ENCODE results near the gene SENP6. TPM values are rescaled to one million over a fixed set of nuclear protein-coding genes. Genes with fewer than 3 reads are reported as not detected.

SENP6 gene
- polyA plus RNA-seq, 3 donors = 22.3 to 43.9 (median 31.9) TPM

DNA sequence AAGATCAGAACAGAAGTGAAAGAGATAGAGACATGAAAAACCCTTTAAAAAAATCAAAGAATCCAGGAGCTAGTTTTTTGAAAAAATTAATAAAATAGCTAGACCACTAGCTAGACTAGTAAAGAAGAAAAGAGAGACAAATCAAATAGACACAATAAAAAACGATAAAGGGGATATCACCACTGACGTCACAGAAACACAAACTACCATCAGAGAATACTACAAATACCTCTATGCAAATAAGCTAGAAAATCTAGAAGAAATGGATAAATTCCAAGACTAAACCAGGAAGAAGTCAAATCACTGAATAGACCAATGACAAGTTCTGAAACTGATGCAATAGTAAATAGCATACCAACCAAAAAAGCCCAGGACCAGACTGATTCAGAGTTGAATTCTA is 29.6 kb upstream of the SENP6 start:
- no peak overlapping the region for H2AFZ ChIP-seq (ENCODE audit: insufficient read depth, low read depth, low read length, poor library complexity, severe bottlenecking)
- H3K27ac ChIP-seq (ENCODE audit: low read depth in 1 of 2, low read length in 2 of 2) = no peak overlapping the region
- H3K27ac Mint-ChIP-seq = no peak overlapping the region
- H3K4me1 Mint-ChIP-seq = no peaks in the 10 kb centered on the region
- no peaks in the 10 kb centered on the region for H3K4me1 ChIP-seq (ENCODE audit: control insufficient read depth in 1 of 2, insufficient read depth in 2 of 2, low read length in 2 of 2)
- no peak overlapping the region for H3K4me2 ChIP-seq (replicated peaks; ENCODE audit: extremely low read depth, low read length, poor library complexity, severe bottlenecking)
- H3K36me3 ChIP-seq (replicated peaks in 1 of 2; ENCODE audit: control insufficient read depth in 1 of 2, insufficient read depth in 2 of 2, low read length in 2 of 2) = no peaks in the 10 kb centered on the region
- H3K9ac ChIP-seq (ENCODE audit: insufficient read depth, low read length, poor library complexity, severe bottlenecking) = no peak overlapping the region
- peaks cover 7 to 27% (median 19%) of the 10 kb centered on the region in 7 donors for H3K9me3 Mint-ChIP-seq
- H3K4me3 Mint-ChIP-seq = no peak overlapping the region
- no peaks in the 10 kb centered on the region for H3K79me2 ChIP-seq (ENCODE audit: insufficient read depth, low read length)
- H3K27me3 Mint-ChIP-seq (ENCODE audit: low read depth in 3 of 3) = peaks cover 3 to 5% (median 4%) of the 10 kb centered on the region in 3 donors
- WGBS (ENCODE audit: insufficient coverage) = no CpG with 5 or more reads among the region's 2 CpGs
- no peak for DNase-seq
- intact Hi-C loops (cut with micrococcal nuclease) = no loop called here
- no peaks in the 10 kb centered on the region for H3K36me3 Mint-ChIP-seq
- H3K9me3 ChIP-seq (replicated peaks in 1 of 2; ENCODE audit: control insufficient read depth in 1 of 2, insufficient read depth in 1 of 2, low read length in 2 of 2) = peaks cover 9 to 10% of the 10 kb centered on the region in 2 donors
- H3K4me3 ChIP-seq (replicated peaks in 1 of 3; ENCODE audit: low read depth in 2 of 3, low read length in 3 of 3) = no peak overlapping the region
- no peaks in the 10 kb centered on the region for H3K27me3 ChIP-seq (ENCODE audit: control insufficient read depth in 2 of 2, insufficient read depth in 2 of 2, low read length in 2 of 2)
- TF ChIP-seq, protein P1, sequence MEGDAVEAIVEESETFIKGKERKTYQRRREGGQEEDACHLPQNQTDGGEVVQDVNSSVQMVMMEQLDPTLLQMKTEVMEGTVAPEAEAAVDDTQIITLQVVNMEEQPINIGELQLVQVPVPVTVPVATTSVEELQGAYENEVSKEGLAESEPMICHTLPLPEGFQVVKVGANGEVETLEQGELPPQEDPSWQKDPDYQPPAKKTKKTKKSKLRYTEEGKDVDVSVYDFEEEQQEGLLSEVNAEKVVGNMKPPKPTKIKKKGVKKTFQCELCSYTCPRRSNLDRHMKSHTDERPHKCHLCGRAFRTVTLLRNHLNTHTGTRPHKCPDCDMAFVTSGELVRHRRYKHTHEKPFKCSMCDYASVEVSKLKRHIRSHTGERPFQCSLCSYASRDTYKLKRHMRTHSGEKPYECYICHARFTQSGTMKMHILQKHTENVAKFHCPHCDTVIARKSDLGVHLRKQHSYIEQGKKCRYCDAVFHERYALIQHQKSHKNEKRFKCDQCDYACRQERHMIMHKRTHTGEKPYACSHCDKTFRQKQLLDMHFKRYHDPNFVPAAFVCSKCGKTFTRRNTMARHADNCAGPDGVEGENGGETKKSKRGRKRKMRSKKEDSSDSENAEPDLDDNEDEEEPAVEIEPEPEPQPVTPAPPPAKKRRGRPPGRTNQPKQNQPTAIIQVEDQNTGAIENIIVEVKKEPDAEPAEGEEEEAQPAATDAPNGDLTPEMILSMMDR (IDR thresholded peaks at IDR 0.05) = no peak
- H4K20me1 ChIP-seq (ENCODE audit: insufficient read depth, low read length) = no peaks in the 10 kb centered on the region

DNA sequence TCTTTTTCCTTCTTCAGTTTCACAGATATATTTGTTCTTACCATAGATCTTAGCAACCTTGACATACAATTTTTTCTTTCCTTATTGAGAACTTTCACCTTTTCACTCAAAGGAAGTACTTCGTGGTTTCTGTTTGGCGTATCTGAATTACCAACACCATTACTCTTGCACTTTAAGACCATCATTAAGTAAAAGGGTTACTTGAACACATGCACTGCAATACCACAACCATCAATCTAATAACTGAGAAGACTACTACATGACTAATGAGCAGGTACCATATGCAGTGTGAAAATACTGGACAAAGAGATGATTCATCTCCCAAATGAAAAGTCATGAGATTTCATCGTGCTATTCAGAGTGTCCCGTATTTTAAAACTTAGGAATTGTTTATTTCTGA is 21.7 kb upstream of the SENP6 start:
- Histone ChIP-seq H2AFZ (ENCODE audit: insufficient read depth, low read depth, low read length, poor library complexity, severe bottlenecking) (no peak overlapping the region), H3K27me3 (ENCODE audit: control insufficient read depth in 2 of 2, insufficient read depth in 2 of 2, low read length in 2 of 2) (no peaks in the 10 kb centered on the region), H3K79me2 (ENCODE audit: insufficient read depth, low read length) (no peaks in the 10 kb centered on the region), H3K4me2 (replicated peaks; ENCODE audit: extremely low read depth, low read length, poor library complexity, severe bottlenecking) (no peak overlapping the region), H3K4me1 (ENCODE audit: control insufficient read depth in 1 of 2, insufficient read depth in 2 of 2, low read length in 2 of 2) (no peaks in the 10 kb centered on the region), H3K4me3 (replicated peaks in 1 of 3; ENCODE audit: low read depth in 2 of 3, low read length in 3 of 3) (no peak overlapping the region), H3K9me3 (replicated peaks in 1 of 2; ENCODE audit: control insufficient read depth in 1 of 2, insufficient read depth in 1 of 2, low read length in 2 of 2) (no peaks in the 10 kb centered on the region), H4K20me1 (ENCODE audit: insufficient read depth, low read length) (no peaks in the 10 kb centered on the region), H3K9ac (ENCODE audit: insufficient read depth, low read length, poor library complexity, severe bottlenecking) (no peak overlapping the region), H3K36me3 (replicated peaks in 1 of 2; ENCODE audit: control insufficient read depth in 1 of 2, insufficient read depth in 2 of 2, low read length in 2 of 2) (no peaks in the 10 kb centered on the region), H3K27ac (ENCODE audit: low read depth in 1 of 2, low read length in 2 of 2) (no peak overlapping the region)
- Mint-ChIP-seq H3K4me1 (no peaks in the 10 kb centered on the region), H3K4me3 (no peak overlapping the region), H3K9me3 (peaks cover 0 to 9% (median 3%) of the 10 kb centered on the region in 7 donors), H3K27me3 (ENCODE audit: low read depth in 3 of 3) (peaks cover 2 to 6% (median 5%) of the 10 kb centered on the region in 3 donors), H3K27ac (no peak overlapping the region), H3K36me3 (no peaks in the 10 kb centered on the region)
- DNase-seq = no peak
- intact Hi-C loops (cut with micrococcal nuclease) = no loop called here
- no CpG with 5 or more reads among the region's 4 CpGs for WGBS (ENCODE audit: insufficient coverage)
- TF ChIP-seq, protein P1 (IDR thresholded peaks at IDR 0.05) = no peak

Measured in CD14-positive monocyte (primary cell).